Activated T-cell treated with anti-CD3 and anti-CD28 coated beads, Interleukin-2, amount 50 U/mL, for 4 hours (primary cell): ENCODE results near the gene KIAA1549. TPM values are rescaled to one million over a fixed set of nuclear protein-coding genes. Genes with fewer than 3 reads are reported as not detected.
"Not testable (repeated sequence)": the region's sequence is repeated elsewhere in the genome, so short reads cannot be mapped to it uniquely, and the experiment has no call there.

Experiments
- ATAC-seq, 2 donors: fragments of 200-7000 bp; cut with Tn5 transposase; one replicate each; pipeline ENCODE4 v1.10.0; 2021
- DNase-seq: peaks from one replicate; pipeline ENCODE4 v3.0.0-alpha.2; 2020
- H3K27me3 Mint-ChIP-seq: one replicate; pipeline ENCODE4 v1.8.0; 2021; ENCODE audit warnings: low read depth, mixed read lengths
- H3K36me3 Mint-ChIP-seq: one replicate; pipeline ENCODE4 v1.8.0; 2022; ENCODE audit warnings: mixed read lengths; ENCODE audit not compliant: insufficient read depth
- H3K4me1 Mint-ChIP-seq: one replicate; pipeline ENCODE4 v1.8.0; 2021; ENCODE audit warnings: low read depth, mixed read lengths
- H3K4me3 Mint-ChIP-seq: one replicate; pipeline ENCODE4 v1.8.0; 2021; ENCODE audit warnings: mild to moderate bottlenecking, moderate library complexity, mixed read lengths
- H3K9me3 Mint-ChIP-seq: one replicate; pipeline ENCODE4 v1.8.0; 2021; ENCODE audit warnings: mixed read lengths
- total RNA-seq, 3 donors: library from RNA; stranded (reverse); gene quantifications; one replicate each; pipeline ENCODE4 v1.2.1, GENCODE V29; 2021

The KIAA1549 gene
- total RNA-seq, 3 donors from 2014 or later, result 0.27 to 0.53 (median 0.46) TPM

- ATAC-seq, result no peak
- no peaks in the 10 kb centered on the region for H3K27me3 Mint-ChIP-seq
- DNase-seq, result no peak
- no peak overlapping the region for H3K4me3 Mint-ChIP-seq
- H3K4me1 Mint-ChIP-seq, result no peaks in the 10 kb centered on the region
- no peaks in the 10 kb centered on the region for H3K36me3 Mint-ChIP-seq
- no peaks in the 10 kb centered on the region for H3K9me3 Mint-ChIP-seq
Measured at GRCh38 chr7:138941545-138941944, 39.6 kb downstream of the KIAA1549 start.

GRCh38 chr7:138940602-138941001 lies 40.6 kb downstream of the KIAA1549 start:
- DNase-seq, H3K4me3 Mint-ChIP-seq, H3K27me3 Mint-ChIP-seq: not testable (repeated sequence)

GRCh38 chr7:138937484-138937883 lies 43.7 kb downstream of the KIAA1549 start:
- Mint-ChIP-seq H3K36me3 (no peaks in the 10 kb centered on the region), H3K4me3 (no peak overlapping the region), H3K9me3 (no peaks in the 10 kb centered on the region), H3K4me1 (no peaks in the 10 kb centered on the region), H3K27me3 (no peaks in the 10 kb centered on the region)
- ATAC-seq (no peak), DNase-seq (no peak)

More at GRCh38 chr7:138940602-138941001, 40.6 kb downstream of the KIAA1549 start:
- not testable (repeated sequence) for H3K36me3 Mint-ChIP-seq, H3K9me3 Mint-ChIP-seq, H3K4me1 Mint-ChIP-seq, ATAC-seq

DNA sequence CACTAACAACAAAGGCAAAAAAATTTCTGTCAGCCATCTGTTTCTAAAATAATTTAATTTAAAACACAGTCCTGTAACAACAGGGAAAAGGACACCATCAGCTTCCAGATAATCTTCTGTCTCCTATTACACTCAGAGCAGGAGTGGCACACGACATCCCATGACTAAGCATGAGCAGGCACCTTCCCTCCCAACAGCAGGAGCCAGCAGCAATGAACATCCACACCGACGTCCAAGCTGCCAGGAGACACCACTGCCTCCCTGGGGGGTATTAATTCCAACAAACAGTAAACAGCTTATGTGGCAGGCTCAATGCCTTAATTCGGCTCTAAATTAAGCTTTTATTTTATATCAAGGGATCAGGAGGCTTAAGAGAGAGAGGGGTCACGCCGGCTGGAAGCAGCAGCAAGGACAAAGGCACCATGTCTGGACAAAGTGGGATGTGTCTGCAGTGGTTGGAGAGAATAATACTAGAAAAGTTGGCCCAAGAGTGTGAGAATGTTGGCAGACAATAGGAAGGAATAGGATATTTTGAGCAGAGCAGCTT lies 45.7 kb downstream of the KIAA1549 start:
- no peak for ATAC-seq
- no peaks in the 10 kb centered on the region for H3K36me3 Mint-ChIP-seq
- H3K9me3 Mint-ChIP-seq, result no peaks in the 10 kb centered on the region
- DNase-seq, result no peak
- H3K4me1 Mint-ChIP-seq, result no peaks in the 10 kb centered on the region
- no peak overlapping the region for H3K4me3 Mint-ChIP-seq
- H3K27me3 Mint-ChIP-seq, result peaks cover 3% of the 10 kb centered on the region

- H3K4me1 Mint-ChIP-seq, result no peaks in the 10 kb centered on the region
- H3K27me3 Mint-ChIP-seq, result peaks cover 3% of the 10 kb centered on the region
- DNase-seq, result no peak
- no peak for ATAC-seq
- H3K9me3 Mint-ChIP-seq, result no peaks in the 10 kb centered on the region
- no peak overlapping the region for H3K4me3 Mint-ChIP-seq
- no peaks in the 10 kb centered on the region for H3K36me3 Mint-ChIP-seq
Measured at GRCh38 chr7:138934861-138935260, 46.3 kb downstream of the KIAA1549 start.

DNA sequence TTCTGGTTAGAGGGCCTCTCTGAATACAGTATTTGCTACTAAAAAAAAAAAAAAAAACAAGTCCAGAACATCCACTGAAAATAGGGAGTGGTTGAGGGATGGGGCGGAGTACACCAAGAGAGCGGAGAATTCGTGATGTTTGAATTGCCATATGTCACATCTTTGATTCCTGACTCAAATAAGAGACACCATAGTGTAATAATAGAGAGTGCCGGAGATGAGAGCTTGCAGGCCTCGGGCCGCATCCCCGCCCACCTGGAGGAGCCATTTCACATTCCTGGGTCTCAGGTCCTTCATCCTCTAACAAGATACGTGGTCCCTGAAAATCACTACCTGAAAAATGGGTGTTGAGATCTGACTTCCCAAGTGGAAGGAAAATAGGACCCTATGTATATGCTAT lies 46.8 kb downstream of the KIAA1549 start:
- peaks cover 3% of the 10 kb centered on the region for H3K27me3 Mint-ChIP-seq
- no peak overlapping the region for H3K4me3 Mint-ChIP-seq
- no peaks in the 10 kb centered on the region for H3K36me3 Mint-ChIP-seq
- no peaks in the 10 kb centered on the region for H3K4me1 Mint-ChIP-seq
- no peak for ATAC-seq
- H3K9me3 Mint-ChIP-seq, result no peaks in the 10 kb centered on the region
- DNase-seq, result no peak

- DNase-seq (no peak), ATAC-seq (no peak)
- H3K4me1 Mint-ChIP-seq, result no peaks in the 10 kb centered on the region
- H3K27me3 Mint-ChIP-seq, result peaks cover 3% of the 10 kb centered on the region
- no peaks in the 10 kb centered on the region for H3K9me3 Mint-ChIP-seq
- H3K4me3 Mint-ChIP-seq, result no peak overlapping the region
- no peaks in the 10 kb centered on the region for H3K36me3 Mint-ChIP-seq
Measured at GRCh38 chr7:138932870-138933269, 48.3 kb downstream of the KIAA1549 start.

DNA sequence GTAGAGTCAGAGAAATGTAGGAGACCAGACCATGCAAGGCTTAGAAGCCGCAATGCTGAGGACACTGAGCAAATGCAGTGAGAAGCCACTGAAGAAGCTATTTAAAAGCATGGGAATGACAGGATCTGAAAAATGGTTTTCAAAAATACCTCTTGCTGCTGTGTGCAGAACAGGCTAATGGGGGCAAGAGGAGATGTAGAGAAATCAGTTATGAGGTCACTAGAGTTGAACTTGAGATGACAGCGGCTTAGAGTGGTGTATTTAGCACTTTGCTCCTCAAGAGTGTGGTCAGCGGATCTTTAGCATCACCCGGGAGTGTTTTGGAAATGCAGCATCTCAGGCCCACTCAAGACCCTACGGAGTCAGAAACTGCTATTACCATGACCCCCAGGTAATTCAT lies 48.8 kb downstream of the KIAA1549 start:
- DNase-seq (no peak), ATAC-seq (no peak)
- Mint-ChIP-seq H3K4me1 (no peaks in the 10 kb centered on the region), H3K27me3 (peaks cover 3% of the 10 kb centered on the region), H3K4me3 (no peak overlapping the region), H3K36me3 (no peaks in the 10 kb centered on the region), H3K9me3 (no peaks in the 10 kb centered on the region)

DNA sequence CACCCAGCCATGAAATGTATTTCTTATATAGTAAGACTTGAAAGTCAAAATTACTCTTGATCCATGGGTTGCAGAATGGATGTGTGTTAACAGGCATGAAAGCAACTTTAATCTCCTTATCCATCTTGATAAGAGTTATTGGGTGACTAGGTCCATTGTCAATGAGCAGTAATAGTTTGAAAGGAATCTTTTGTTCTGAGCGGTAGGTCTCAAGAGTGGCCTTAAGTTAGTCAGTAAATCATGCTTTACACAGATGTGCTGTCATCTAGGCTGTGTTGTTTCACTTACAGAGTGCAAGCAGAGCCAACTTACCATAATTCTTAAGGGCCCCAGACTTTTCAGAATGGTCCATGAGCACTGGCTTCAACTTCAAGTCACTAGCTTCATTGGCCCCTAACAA lies 51.2 kb downstream of the KIAA1549 start:
- DNase-seq (no peak), ATAC-seq (no peak)
- Mint-ChIP-seq H3K27me3 (peaks cover 3% of the 10 kb centered on the region), H3K4me3 (no peak overlapping the region), H3K9me3 (no peaks in the 10 kb centered on the region), H3K4me1 (no peaks in the 10 kb centered on the region), H3K36me3 (no peaks in the 10 kb centered on the region)

DNA sequence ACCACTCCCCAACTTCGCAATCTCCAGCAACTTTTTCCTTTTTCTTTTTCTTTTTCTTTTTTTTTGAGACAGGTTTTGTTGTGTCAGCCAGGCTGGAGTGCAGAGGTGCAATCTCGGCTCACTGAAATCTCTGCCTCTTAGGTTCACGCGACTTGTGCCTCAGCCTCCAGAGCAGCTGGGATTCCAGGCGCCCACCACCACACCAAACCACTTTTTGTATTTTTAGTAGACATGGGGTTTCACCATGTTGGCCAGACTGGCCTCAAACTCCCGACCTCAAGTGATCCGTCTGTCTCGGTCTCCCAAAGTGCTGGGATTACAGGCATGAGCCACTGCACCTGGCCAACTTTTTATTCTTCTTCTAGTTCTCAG lies 55.0 kb downstream of the KIAA1549 start:
- H3K4me1 Mint-ChIP-seq, result no peaks in the 10 kb centered on the region
- no peaks in the 10 kb centered on the region for H3K9me3 Mint-ChIP-seq
- DNase-seq (no peak), ATAC-seq (no peak)
- H3K36me3 Mint-ChIP-seq, result no peaks in the 10 kb centered on the region
- H3K27me3 Mint-ChIP-seq, result peaks cover 3% of the 10 kb centered on the region
- H3K4me3 Mint-ChIP-seq, result no peak overlapping the region

DNA sequence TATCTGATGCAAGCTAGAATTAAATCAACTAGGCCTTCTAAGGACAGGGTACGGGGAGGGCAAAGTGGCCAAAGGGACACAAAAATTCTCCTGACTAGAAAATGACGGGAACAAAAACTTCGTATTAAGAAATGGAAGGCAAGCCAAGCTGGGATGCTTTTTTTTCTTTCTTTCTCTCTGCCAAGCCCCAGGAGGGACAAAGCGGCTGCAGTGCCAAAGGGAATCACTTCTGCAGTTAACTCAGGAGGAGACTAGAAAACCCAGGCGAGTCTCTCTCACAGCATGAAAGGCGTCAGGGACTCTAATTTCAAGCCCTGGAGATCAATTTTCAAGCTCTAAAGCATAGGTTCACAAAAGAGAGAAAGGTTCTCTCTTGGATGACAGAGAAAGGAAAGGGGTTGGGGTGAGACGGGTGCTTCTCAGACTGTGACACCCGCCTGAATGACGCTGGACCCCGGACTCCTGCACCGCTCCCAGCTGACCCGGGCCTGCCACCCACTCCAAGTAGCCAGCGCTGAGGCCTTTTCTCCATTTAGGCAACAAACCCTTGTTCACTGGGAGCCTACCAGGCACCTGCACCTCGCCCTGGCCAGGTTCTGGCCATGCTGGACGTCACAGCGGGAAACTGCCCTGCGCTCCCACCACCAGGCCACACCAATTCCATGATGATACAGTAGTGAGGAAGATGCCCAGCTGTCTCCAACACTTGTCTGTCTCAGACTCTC lies 56.5 kb downstream of the KIAA1549 start:
- DNase-seq (no peak), ATAC-seq (no peak)
- Mint-ChIP-seq H3K4me1 (peaks cover 5% of the 10 kb centered on the region), H3K27me3 (no peaks in the 10 kb centered on the region), H3K36me3 (no peaks in the 10 kb centered on the region), H3K4me3 (no peak overlapping the region), H3K9me3 (no peaks in the 10 kb centered on the region)

DNA sequence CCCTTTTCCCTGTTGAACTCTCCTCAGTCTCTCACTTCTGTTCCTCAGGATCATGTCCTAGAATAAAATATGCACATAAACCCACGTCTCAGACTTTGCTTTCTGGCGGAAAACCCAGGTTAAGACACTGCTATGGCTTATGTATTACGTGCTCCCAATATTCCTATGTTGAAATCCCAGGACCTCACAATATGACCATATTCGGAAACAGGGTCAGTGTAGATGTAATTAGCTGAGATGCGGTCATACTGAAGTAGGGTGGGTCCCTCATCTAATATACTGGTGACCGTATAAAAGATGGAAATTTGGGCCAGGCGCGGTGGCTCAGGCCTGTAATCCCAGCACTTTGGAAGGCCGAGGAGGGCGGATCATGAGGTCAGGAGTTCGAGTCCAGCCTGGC lies 59.9 kb downstream of the KIAA1549 start:
- Mint-ChIP-seq H3K4me3 (no peak overlapping the region), H3K27me3 (no peaks in the 10 kb centered on the region), H3K9me3 (no peaks in the 10 kb centered on the region), H3K36me3 (no peaks in the 10 kb centered on the region), H3K4me1 (peaks cover 10% of the 10 kb centered on the region)
- ATAC-seq, result no peak
- no peak for DNase-seq

DNA sequence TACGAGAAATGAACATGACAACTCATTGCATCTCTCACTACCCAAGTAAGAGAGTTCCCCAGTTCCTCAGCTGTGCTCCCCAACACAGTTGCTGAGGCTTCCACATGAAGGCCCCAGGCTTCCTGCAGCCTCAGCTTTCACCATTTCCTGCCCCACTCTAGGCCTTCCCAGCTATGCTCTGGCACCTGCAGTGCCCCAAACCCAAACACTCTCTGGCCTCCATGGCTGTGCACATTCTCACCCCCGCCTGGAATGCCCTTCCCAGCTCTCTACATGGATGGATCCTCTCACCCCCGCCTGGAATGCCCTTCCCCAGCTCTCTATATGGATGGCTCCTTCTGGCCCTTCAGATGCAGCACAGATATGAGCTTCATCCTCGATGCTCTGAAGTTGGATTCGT lies 61.3 kb downstream of the KIAA1549 start:
- Mint-ChIP-seq H3K4me1 (peaks cover 10% of the 10 kb centered on the region), H3K27me3 (peaks cover 3% of the 10 kb centered on the region), H3K4me3 (no peak overlapping the region), H3K36me3 (no peaks in the 10 kb centered on the region), H3K9me3 (no peaks in the 10 kb centered on the region)
- no peak for ATAC-seq
- no peak for DNase-seq

- Mint-ChIP-seq H3K4me3 (no peak overlapping the region), H3K27me3 (peaks cover 5% of the 10 kb centered on the region), H3K9me3 (no peaks in the 10 kb centered on the region), H3K36me3 (no peaks in the 10 kb centered on the region), H3K4me1 (peaks cover 10% of the 10 kb centered on the region)
- ATAC-seq (no peak), DNase-seq (no peak)
Measured at GRCh38 chr7:138919216-138919615, 62.0 kb downstream of the KIAA1549 start.

DNA sequence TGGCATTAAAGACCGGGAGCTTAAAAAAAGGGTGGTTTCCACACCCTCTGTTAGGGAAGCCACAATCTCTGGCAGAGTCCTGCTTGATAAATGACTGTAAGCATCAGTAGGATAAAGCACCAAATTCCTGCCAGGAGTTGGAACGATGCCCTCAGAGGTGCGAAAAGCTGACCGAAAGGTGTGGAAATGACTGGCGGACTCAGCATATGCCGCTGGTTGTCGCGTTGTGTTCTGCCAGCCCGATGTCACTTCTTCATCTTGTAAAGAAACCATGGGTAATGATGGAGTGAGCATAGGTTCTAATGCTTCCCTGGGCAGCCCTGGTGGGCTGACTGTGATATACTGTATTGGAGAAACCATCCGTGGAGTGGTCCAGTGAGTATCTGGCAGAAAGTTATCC lies 62.4 kb downstream of the KIAA1549 start:
- Mint-ChIP-seq H3K27me3 (peaks cover 5% of the 10 kb centered on the region), H3K4me1 (peaks cover 10% of the 10 kb centered on the region), H3K4me3 (no peak overlapping the region), H3K9me3 (no peaks in the 10 kb centered on the region), H3K36me3 (no peaks in the 10 kb centered on the region)
- ATAC-seq (no peak), DNase-seq (no peak)
